Activated CD8-positive, alpha-beta memory T cell treated with anti-CD3 and anti-CD28 coated beads for 36 hours (primary cell): ENCODE measurements around the gene ZNRF3. TPM values are rescaled to one million over a fixed set of nuclear protein-coding genes. Genes with fewer than 3 reads are reported as not detected.

Experiments
- CTCF ChIA-PET: fragments of 350-600 bp; sonication (Branson Sonifier 250); formaldehyde crosslinking; loops from one replicate; lab custom pipeline; 2021; ENCODE audit warnings: antibody characterized with exemption; lab: Charles Lee
- POLR2A ChIA-PET: fragments of 350-600 bp; sonication (Branson Sonifier 250); formaldehyde crosslinking; loops from one replicate; lab custom pipeline; 2021; ENCODE audit warnings: antibody characterized with exemption; lab: Charles Lee
- total RNA-seq, 2 experiments: library from RNA; stranded (reverse); gene quantifications; one replicate each; pipeline ENCODE4 v1.2.3, GENCODE V29; 2021

The ZNRF3 gene
- total RNA-seq, 2 experiments from 2014 or later = 1.5 TPM

GRCh38 chr22:29014293-29014692, 130.9 kb downstream of the ZNRF3 start:
- ChIA-PET POLR2A (no interaction called here), CTCF (no interaction called here)

- ChIA-PET CTCF (no interaction called here), POLR2A (no interaction called here)
These were observed 131.4 kb downstream of the ZNRF3 start for GRCh38 chr22:29014773-29015172.

GRCh38 chr22:29016067-29016938, 132.9 kb downstream of the ZNRF3 start:
- CTCF ChIA-PET = interaction anchor here (0.7 kb wide), 1 partner anchor 391 kb away, joined by 3 read pairs; no protein-coding TSS in a partner anchor
- POLR2A ChIA-PET = no interaction called here

GRCh38 chr22:29018293-29019189, 135.2 kb downstream of the ZNRF3 start:
- ChIA-PET POLR2A (no interaction called here), CTCF (no interaction called here)

- ChIA-PET CTCF (no interaction called here), POLR2A (no interaction called here)
These were observed 138.9 kb downstream of the ZNRF3 start for GRCh38 chr22:29022101-29022817.

- CTCF ChIA-PET = no interaction called here
- POLR2A ChIA-PET = no interaction called here
These were observed 139.9 kb downstream of the ZNRF3 start for GRCh38 chr22:29023172-29023796.

GRCh38 chr22:29026579-29026978, 143.2 kb downstream of the ZNRF3 start:
- ChIA-PET POLR2A (no interaction called here), CTCF (no interaction called here)

GRCh38 chr22:29028468-29028867, 145.1 kb downstream of the ZNRF3 start:
- ChIA-PET POLR2A (no interaction called here), CTCF (no interaction called here)

GRCh38 chr22:29029202-29030000, 146.0 kb downstream of the ZNRF3 start:
- ChIA-PET POLR2A (no interaction called here), CTCF (interaction anchor here (0.9 kb wide), 1 partner anchor 174 kb away, joined by 3 read pairs; no protein-coding TSS in a partner anchor)

- CTCF ChIA-PET = no interaction called here
These were observed 146.7 kb downstream of the ZNRF3 start for GRCh38 chr22:29030016-29030617.

GRCh38 chr22:29030618-29031226, 147.3 kb downstream of the ZNRF3 start:
- POLR2A ChIA-PET = interaction anchor here (0.7 kb wide), 1 partner anchor 74 kb away, joined by 4 read pairs; no protein-coding TSS in a partner anchor
- CTCF ChIA-PET = interaction anchor here (1.0 kb wide), 1 partner anchor 11 kb away, joined by 3 read pairs; no protein-coding TSS in a partner anchor

More at GRCh38 chr22:29030016-29030617, 146.7 kb downstream of the ZNRF3 start:
- POLR2A ChIA-PET = no interaction called here

GRCh38 chr22:29031227-29032011, 148.0 kb downstream of the ZNRF3 start:
- CTCF ChIA-PET = interaction anchor here (0.8 to 1.0 kb wide), 2 partner anchors 10 to 182 kb away, joined by 3 read pairs; no protein-coding TSS in a partner anchor
- POLR2A ChIA-PET = interaction anchor here (0.7 kb wide), 1 partner anchor 75 kb away, joined by 4 read pairs; no protein-coding TSS in a partner anchor

- POLR2A ChIA-PET = no interaction called here
- CTCF ChIA-PET = interaction anchor here (0.8 to 1.0 kb wide), 2 partner anchors 9 to 183 kb away, joined by 3 read pairs; no protein-coding TSS in a partner anchor
These were observed 148.7 kb downstream of the ZNRF3 start for GRCh38 chr22:29032014-29032475.

GRCh38 chr22:29032584-29032983, 149.2 kb downstream of the ZNRF3 start:
- ChIA-PET CTCF (interaction anchor here (0.8 kb wide), 1 partner anchor 183 kb away, joined by 3 read pairs; no protein-coding TSS in a partner anchor), POLR2A (no interaction called here)

GRCh38 chr22:29037340-29037932, 154.1 kb downstream of the ZNRF3 start:
- ChIA-PET CTCF (interaction anchor here (1.3 kb wide), 1 partner anchor 182 kb away, joined by 6 read pairs; no protein-coding TSS in a partner anchor), POLR2A (interaction anchor here (0.5 kb wide), 1 partner anchor 319 kb away, joined by 3 read pairs; no protein-coding TSS in a partner anchor)
